ENCODE results near the gene GABRG3. TPM values are rescaled to one million over a fixed set of nuclear protein-coding genes. Genes with fewer than 3 reads are reported as not detected.

The GABRG3 gene
- total RNA-seq, 1 donor from 2014 or later = not detected

DNA sequence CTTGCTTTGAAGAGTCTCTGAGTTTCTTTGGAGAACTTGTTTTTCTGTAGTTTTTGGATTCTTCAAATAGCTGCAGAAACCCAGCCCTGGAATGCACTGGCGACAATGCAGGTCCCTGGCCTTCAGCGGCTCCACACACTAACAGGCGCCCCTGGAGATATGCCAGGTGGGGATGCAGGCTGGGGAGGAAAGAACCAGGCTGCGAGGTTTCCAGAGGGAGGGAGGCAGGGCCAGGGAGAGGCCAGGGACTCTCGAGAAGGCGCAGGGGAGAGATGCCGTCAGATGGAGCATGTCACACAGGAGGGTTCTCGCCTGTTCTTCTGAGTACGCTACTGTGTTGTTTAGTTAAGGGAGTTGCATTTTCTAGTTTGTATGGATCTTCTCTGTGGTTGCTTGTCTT, 283.1 kb downstream of the GABRG3 start:
- FAIRE-seq = no peak
- Histone ChIP-seq H3K27me3 (ENCODE audit: control insufficient read depth, insufficient read depth, low read length) (no peaks in the 10 kb centered on the region), H3K36me3 (ENCODE audit: control insufficient read depth, insufficient read depth, low read length) (no peaks in the 10 kb centered on the region), H3K4me3 (ENCODE audit: low read depth, low read length) (no peak overlapping the region)
- TF ChIP-seq CTCF (IDR thresholded peaks at IDR 0.05; ENCODE audit: insufficient read depth, low read length, severe bottlenecking) = no peak
- no peak for DNase-seq (ENCODE audit: low read depth)

- no peak for DNase-seq (ENCODE audit: low read depth)
- TF ChIP-seq CTCF (IDR thresholded peaks at IDR 0.05; ENCODE audit: insufficient read depth, low read length, severe bottlenecking) = no peak
- Histone ChIP-seq H3K4me3 (ENCODE audit: low read depth, low read length) (no peak overlapping the region), H3K36me3 (ENCODE audit: control insufficient read depth, insufficient read depth, low read length) (no peaks in the 10 kb centered on the region), H3K27me3 (ENCODE audit: control insufficient read depth, insufficient read depth, low read length) (no peaks in the 10 kb centered on the region)
- no peak for FAIRE-seq
These were observed 283.8 kb downstream of the GABRG3 start for GRCh38 chr15:27254801-27255200.

DNA sequence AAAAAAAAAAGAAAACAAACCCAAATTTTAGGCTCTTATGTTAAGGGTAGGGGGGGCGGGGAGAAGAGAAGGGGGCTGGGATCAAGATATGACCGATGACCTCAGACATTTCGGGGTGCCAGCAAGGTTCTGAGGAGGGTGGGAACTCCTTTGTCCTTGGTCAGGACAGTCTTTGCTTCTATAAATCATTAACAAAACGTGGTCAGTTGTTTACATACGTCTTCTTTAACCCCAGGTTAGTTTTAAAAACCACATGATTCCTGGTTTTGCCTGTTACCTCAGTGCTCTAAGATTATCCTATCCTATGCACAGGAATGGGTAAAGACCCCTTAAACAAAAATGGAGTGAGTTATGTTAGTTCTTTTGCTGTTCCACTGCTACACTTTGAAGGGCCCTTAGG, 285.5 kb downstream of the GABRG3 start:
- no peak for TF ChIP-seq CTCF (IDR thresholded peaks at IDR 0.05; ENCODE audit: insufficient read depth, low read length, severe bottlenecking)
- Histone ChIP-seq H3K4me3 (ENCODE audit: low read depth, low read length) (no peak overlapping the region), H3K27me3 (ENCODE audit: control insufficient read depth, insufficient read depth, low read length) (no peaks in the 10 kb centered on the region), H3K36me3 (ENCODE audit: control insufficient read depth, insufficient read depth, low read length) (no peaks in the 10 kb centered on the region)
- DNase-seq (ENCODE audit: low read depth) = no peak
- no peak for FAIRE-seq

DNA sequence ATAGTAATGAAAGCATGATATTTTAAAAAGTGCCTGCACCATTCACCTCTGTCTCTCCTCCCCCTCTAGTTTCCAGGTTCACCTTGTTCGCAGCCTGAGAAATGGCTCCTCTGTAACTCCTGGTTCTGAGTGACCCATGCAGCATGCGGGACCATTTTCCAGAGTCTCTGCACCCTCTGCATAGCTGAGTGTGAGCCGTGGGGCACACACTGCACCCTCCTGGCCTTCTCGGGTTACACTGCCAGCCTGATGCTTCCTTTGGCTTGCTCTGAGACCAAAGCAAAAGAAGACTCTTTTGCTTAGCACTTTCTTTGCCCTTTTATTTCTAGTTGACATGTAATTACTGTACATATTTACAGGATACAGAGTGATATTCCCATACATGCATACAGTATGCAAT, 287.3 kb downstream of the GABRG3 start:
- no peaks in the 10 kb centered on the region for H3K27me3 ChIP-seq (ENCODE audit: control insufficient read depth, insufficient read depth, low read length)
- H3K4me3 ChIP-seq (ENCODE audit: low read depth, low read length) = no peak overlapping the region
- H3K36me3 ChIP-seq (ENCODE audit: control insufficient read depth, insufficient read depth, low read length) = no peaks in the 10 kb centered on the region
- TF ChIP-seq CTCF (IDR thresholded peaks at IDR 0.05; ENCODE audit: insufficient read depth, low read length, severe bottlenecking) = no peak
- no peak for DNase-seq (ENCODE audit: low read depth)
- FAIRE-seq = no peak

GRCh38 chr15:27260523-27260922, 289.5 kb downstream of the GABRG3 start:
- Histone ChIP-seq H3K27me3 (ENCODE audit: control insufficient read depth, insufficient read depth, low read length) (no peaks in the 10 kb centered on the region), H3K36me3 (ENCODE audit: control insufficient read depth, insufficient read depth, low read length) (no peaks in the 10 kb centered on the region), H3K4me3 (ENCODE audit: low read depth, low read length) (no peak overlapping the region)
- TF ChIP-seq CTCF (IDR thresholded peaks at IDR 0.05; ENCODE audit: insufficient read depth, low read length, severe bottlenecking) = no peak
- DNase-seq (ENCODE audit: low read depth) (no peak), FAIRE-seq (no peak)

DNA sequence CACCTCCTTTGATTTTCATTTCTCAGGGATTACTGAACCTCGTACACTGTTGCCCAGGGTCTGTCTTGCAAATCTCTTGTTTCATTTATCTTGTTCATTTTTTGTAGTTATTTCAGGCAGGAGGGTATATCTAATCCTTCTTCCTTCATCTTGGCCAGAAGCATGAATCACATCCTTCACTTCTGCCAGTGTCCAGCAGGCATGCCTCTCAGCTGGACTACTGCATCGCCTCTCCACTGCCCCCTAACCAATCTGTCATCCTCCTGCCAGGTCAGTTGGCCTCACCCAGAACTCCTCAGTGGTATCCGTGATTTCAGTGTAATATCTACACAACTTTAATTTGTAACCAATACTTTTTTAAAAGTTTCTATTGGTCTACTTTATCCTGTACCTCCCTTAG, 297.9 kb downstream of the GABRG3 start:
- no peak overlapping the region for H3K4me3 ChIP-seq (ENCODE audit: low read depth, low read length)
- TF ChIP-seq CTCF (IDR thresholded peaks at IDR 0.05; ENCODE audit: insufficient read depth, low read length, severe bottlenecking) = no peak
- no peaks in the 10 kb centered on the region for H3K36me3 ChIP-seq (ENCODE audit: control insufficient read depth, insufficient read depth, low read length)
- FAIRE-seq (no peak), DNase-seq (ENCODE audit: low read depth) (no peak)
- no peaks in the 10 kb centered on the region for H3K27me3 ChIP-seq (ENCODE audit: control insufficient read depth, insufficient read depth, low read length)
